ENCODE data around the gene COBL. TPM values are rescaled to one million over a fixed set of nuclear protein-coding genes. Genes with fewer than 3 reads are reported as not detected.

The COBL gene
- polyA plus RNA-seq, 3 donors, result not detected

DNA sequence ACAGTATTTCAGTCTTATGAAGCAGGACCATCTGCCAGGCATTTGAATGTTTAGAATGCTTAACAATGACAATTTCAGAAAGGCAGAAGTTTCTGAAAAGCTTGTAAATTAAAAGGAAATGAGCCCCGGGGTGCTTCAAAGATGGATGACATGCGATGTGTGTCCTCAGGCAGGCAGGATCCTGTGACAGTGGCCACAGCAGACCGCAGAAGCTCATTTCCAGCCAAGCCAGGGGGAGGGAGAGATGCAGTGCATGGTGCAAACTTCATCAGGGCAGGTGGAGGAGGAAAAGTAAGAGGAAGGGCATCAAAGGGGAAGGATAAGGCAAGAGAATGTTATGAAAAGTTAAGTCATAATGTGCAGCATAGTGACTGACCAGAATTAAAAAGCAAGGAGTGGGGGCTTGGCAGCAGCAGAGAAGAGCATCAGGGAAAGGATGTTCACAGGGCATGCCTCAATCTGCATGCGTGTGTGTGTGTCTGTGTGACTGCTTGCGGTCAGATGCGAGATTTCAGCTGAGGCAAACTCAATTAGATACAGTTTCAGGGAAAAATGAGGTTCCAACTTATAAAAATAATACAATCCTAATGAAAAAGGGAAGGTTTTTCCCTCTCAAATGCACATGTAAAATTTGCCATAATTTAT lies 173.7 kb downstream of the COBL start:
- Histone ChIP-seq H3K4me3 (replicated peaks in 1 of 3; ENCODE audit: low read depth in 2 of 3, low read length in 3 of 3) (no peak overlapping the region), H3K4me2 (replicated peaks; ENCODE audit: extremely low read depth, low read length, poor library complexity, severe bottlenecking) (no peak overlapping the region), H3K4me1 (ENCODE audit: control insufficient read depth in 1 of 2, insufficient read depth in 2 of 2, low read length in 2 of 2) (no peaks in the 10 kb centered on the region), H3K36me3 (replicated peaks in 1 of 2; ENCODE audit: control insufficient read depth in 1 of 2, insufficient read depth in 2 of 2, low read length in 2 of 2) (no peaks in the 10 kb centered on the region), H3K27ac (ENCODE audit: low read depth in 1 of 2, low read length in 2 of 2) (no peak overlapping the region), H3K9me3 (replicated peaks in 1 of 2; ENCODE audit: control insufficient read depth in 1 of 2, insufficient read depth in 1 of 2, low read length in 2 of 2) (peaks cover 14 to 22% of the 10 kb centered on the region in 2 donors), H4K20me1 (ENCODE audit: insufficient read depth, low read length) (no peaks in the 10 kb centered on the region), H3K79me2 (ENCODE audit: insufficient read depth, low read length) (no peaks in the 10 kb centered on the region), H3K27me3 (ENCODE audit: control insufficient read depth in 2 of 2, insufficient read depth in 2 of 2, low read length in 2 of 2) (no peaks in the 10 kb centered on the region), H2AFZ (ENCODE audit: insufficient read depth, low read depth, low read length, poor library complexity, severe bottlenecking) (no peak overlapping the region), H3K9ac (ENCODE audit: insufficient read depth, low read length, poor library complexity, severe bottlenecking) (no peak overlapping the region)
- no peak overlapping the region for H3K4me3 Mint-ChIP-seq
- no peak overlapping the region for H3K27ac Mint-ChIP-seq
- peaks cover 5 to 24% (median 21%) of the 10 kb centered on the region in 7 donors for H3K9me3 Mint-ChIP-seq
- H3K36me3 Mint-ChIP-seq, result no peaks in the 10 kb centered on the region
- H3K27me3 Mint-ChIP-seq (ENCODE audit: low read depth in 3 of 3), result peaks cover 0 to 9% (median 3%) of the 10 kb centered on the region in 3 donors
- intact Hi-C loops (cut with micrococcal nuclease), result no loop called here
- DNase-seq, result no peak
- no peaks in the 10 kb centered on the region for H3K4me1 Mint-ChIP-seq
- TF ChIP-seq, protein P1, sequence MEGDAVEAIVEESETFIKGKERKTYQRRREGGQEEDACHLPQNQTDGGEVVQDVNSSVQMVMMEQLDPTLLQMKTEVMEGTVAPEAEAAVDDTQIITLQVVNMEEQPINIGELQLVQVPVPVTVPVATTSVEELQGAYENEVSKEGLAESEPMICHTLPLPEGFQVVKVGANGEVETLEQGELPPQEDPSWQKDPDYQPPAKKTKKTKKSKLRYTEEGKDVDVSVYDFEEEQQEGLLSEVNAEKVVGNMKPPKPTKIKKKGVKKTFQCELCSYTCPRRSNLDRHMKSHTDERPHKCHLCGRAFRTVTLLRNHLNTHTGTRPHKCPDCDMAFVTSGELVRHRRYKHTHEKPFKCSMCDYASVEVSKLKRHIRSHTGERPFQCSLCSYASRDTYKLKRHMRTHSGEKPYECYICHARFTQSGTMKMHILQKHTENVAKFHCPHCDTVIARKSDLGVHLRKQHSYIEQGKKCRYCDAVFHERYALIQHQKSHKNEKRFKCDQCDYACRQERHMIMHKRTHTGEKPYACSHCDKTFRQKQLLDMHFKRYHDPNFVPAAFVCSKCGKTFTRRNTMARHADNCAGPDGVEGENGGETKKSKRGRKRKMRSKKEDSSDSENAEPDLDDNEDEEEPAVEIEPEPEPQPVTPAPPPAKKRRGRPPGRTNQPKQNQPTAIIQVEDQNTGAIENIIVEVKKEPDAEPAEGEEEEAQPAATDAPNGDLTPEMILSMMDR (IDR thresholded peaks at IDR 0.05), result no peak
- WGBS (ENCODE audit: insufficient coverage), result 48% methylated on average over 4 of the region's 6 CpGs

DNA sequence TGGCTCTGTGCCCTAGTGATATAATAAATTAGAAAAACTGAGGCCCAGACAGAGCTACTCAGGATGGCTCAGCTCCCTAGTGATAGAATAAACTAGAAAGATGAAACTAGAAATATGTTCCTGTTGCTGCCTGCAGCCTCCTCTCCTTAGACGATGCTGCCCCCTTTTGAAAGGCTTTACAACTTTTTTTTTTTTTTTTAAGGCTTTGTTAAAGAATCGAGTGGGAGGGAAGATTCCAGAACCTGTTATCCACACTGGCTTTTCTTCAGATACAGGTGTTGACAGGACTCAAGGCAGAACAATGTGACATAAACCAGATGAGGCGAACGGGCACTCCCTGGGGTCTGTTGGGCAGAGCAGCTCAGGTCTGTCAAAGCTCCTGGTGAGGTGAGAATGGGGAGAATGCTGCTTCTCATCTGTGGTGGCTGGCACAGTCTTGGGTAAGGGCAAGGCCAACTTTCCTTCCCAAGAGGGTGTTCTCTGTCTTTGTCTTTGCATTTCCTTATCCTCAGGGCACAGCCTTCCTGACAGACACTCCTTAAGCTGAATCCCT lies 175.1 kb downstream of the COBL start:
- Mint-ChIP-seq H3K36me3 (no peaks in the 10 kb centered on the region), H3K4me3 (no peak overlapping the region), H3K27me3 (ENCODE audit: low read depth in 3 of 3) (peaks cover 0 to 9% (median 3%) of the 10 kb centered on the region in 3 donors), H3K4me1 (no peaks in the 10 kb centered on the region), H3K27ac (no peak overlapping the region), H3K9me3 (peaks cover 1 to 12% (median 9%) of the 10 kb centered on the region in 7 donors)
- intact Hi-C loops (cut with micrococcal nuclease), result no loop called here
- no peaks in the 10 kb centered on the region for H3K27me3 ChIP-seq (ENCODE audit: control insufficient read depth in 2 of 2, insufficient read depth in 2 of 2, low read length in 2 of 2)
- TF ChIP-seq, protein P1 (IDR thresholded peaks at IDR 0.05), result no peak
- WGBS (ENCODE audit: insufficient coverage), result 70% methylated on average over 2 of the region's 4 CpGs
- no peaks in the 10 kb centered on the region for H3K36me3 ChIP-seq (replicated peaks in 1 of 2; ENCODE audit: control insufficient read depth in 1 of 2, insufficient read depth in 2 of 2, low read length in 2 of 2)
- no peaks in the 10 kb centered on the region for H4K20me1 ChIP-seq (ENCODE audit: insufficient read depth, low read length)
- no peak for DNase-seq
- no peak overlapping the region for H3K27ac ChIP-seq (ENCODE audit: low read depth in 1 of 2, low read length in 2 of 2)
- no peaks in the 10 kb centered on the region for H3K79me2 ChIP-seq (ENCODE audit: insufficient read depth, low read length)
- no peak overlapping the region for H3K4me2 ChIP-seq (replicated peaks; ENCODE audit: extremely low read depth, low read length, poor library complexity, severe bottlenecking)
- no peak overlapping the region for H3K4me3 ChIP-seq (replicated peaks in 1 of 3; ENCODE audit: low read depth in 2 of 3, low read length in 3 of 3)
- no peak overlapping the region for H2AFZ ChIP-seq (ENCODE audit: insufficient read depth, low read depth, low read length, poor library complexity, severe bottlenecking)
- H3K9me3 ChIP-seq (replicated peaks in 1 of 2; ENCODE audit: control insufficient read depth in 1 of 2, insufficient read depth in 1 of 2, low read length in 2 of 2), result peaks cover 4 to 8% of the 10 kb centered on the region in 2 donors
- no peak overlapping the region for H3K9ac ChIP-seq (ENCODE audit: insufficient read depth, low read length, poor library complexity, severe bottlenecking)
- no peaks in the 10 kb centered on the region for H3K4me1 ChIP-seq (ENCODE audit: control insufficient read depth in 1 of 2, insufficient read depth in 2 of 2, low read length in 2 of 2)

Measured in CD14-positive monocyte (primary cell).